PFSK-1 (cell line): Measurements from ENCODE around the gene XPR1.

ENCODE experiments used
- FOXP2 ChIP-seq: optimal IDR thresholded peaks from 2 replicates; pipeline ENCODE3; 2011; ENCODE audit warnings: borderline replicate concordance, control low read depth, inconsistent platforms; ENCODE audit not compliant: insufficient read depth; ENCODE audit errors: extremely low read length, extremely low read depth
- POLR2AphosphoS5 ChIP-seq: IDR thresholded peaks from 2 replicates; pipeline ENCODE4 v1.6.1; 2012; ENCODE audit warnings: low read depth, mild to moderate bottlenecking, control low read depth, low read length, moderate library complexity
- REST ChIP-seq, 2 experiments: IDR thresholded peaks; 2 replicates each; pipeline versions ENCODE4 v1.6.1 to v1.8.0; 2011 to 2012; ENCODE audit warnings: low read depth in 2 of 2, low read length in 2 of 2, control low read depth in 1 of 2, inconsistent platforms in 1 of 2, mild to moderate bottlenecking in 1 of 2, moderate library complexity in 1 of 2; ENCODE audit not compliant: insufficient read depth in 1 of 2
- SIN3A ChIP-seq: IDR thresholded peaks from 2 replicates; pipeline ENCODE4 v1.6.1; 2012; ENCODE audit warnings: mild to moderate bottlenecking, low read length, moderate library complexity, borderline replicate concordance; ENCODE audit not compliant: insufficient read depth
- TAF1 ChIP-seq: IDR thresholded peaks from 2 replicates; pipeline ENCODE4 v1.6.1; 2012; ENCODE audit warnings: low read length, control low read depth, borderline replicate concordance; ENCODE audit not compliant: insufficient read depth

Gene XPR1

GRCh38 chr1:180917306-180918065 lies 285.7 kb downstream of the XPR1 start:
- TF ChIP-seq FOXP2: no peak
- no peak for TF ChIP-seq POLR2AphosphoS5
- TF ChIP-seq REST (IDR thresholded peaks at IDR 0.05; ENCODE audit: insufficient read depth in 1 of 2, low read depth in 2 of 2, low read length in 2 of 2): no peak
- TF ChIP-seq SIN3A: no peak
- TF ChIP-seq TAF1: no peak

- no peak for TF ChIP-seq FOXP2
- TF ChIP-seq SIN3A: no peak
- no peak for TF ChIP-seq REST (IDR thresholded peaks at IDR 0.05; ENCODE audit: insufficient read depth in 1 of 2, low read depth in 2 of 2, low read length in 2 of 2)
- TF ChIP-seq TAF1: no peak
- no peak for TF ChIP-seq POLR2AphosphoS5
Measured at GRCh38 chr1:180918519-180918918, 286.7 kb downstream of the XPR1 start.

- no peak for TF ChIP-seq SIN3A
- no peak for TF ChIP-seq POLR2AphosphoS5
- no peak for TF ChIP-seq REST (IDR thresholded peaks at IDR 0.05; ENCODE audit: insufficient read depth in 1 of 2, low read depth in 2 of 2, low read length in 2 of 2)
- TF ChIP-seq FOXP2: no peak
- TF ChIP-seq TAF1: no peak
Measured at GRCh38 chr1:180919183-180919700, 287.4 kb downstream of the XPR1 start.

- TF ChIP-seq POLR2AphosphoS5 (no peak), TAF1 (no peak), REST (IDR thresholded peaks at IDR 0.05; ENCODE audit: insufficient read depth in 1 of 2, low read depth in 2 of 2, low read length in 2 of 2) (no peak), SIN3A (no peak), FOXP2 (no peak)
Measured at GRCh38 chr1:180920193-180920592, 288.4 kb downstream of the XPR1 start.

GRCh38 chr1:180920702-180921101 lies 288.9 kb downstream of the XPR1 start:
- no peak for TF ChIP-seq TAF1
